NCI-H1105 treated with DMSO at 0.1 percent for 48 hours (cell line): ENCODE data around the gene PANK1.
A peak's percentile ranks its signal among the peaks of the same experiment; 100 is the strongest.

Experiments
- DNase-seq: peaks from one replicate; lab custom pipeline; 2025; lab: John Stamatoyannopoulos, UW

The PANK1 gene

DNA sequence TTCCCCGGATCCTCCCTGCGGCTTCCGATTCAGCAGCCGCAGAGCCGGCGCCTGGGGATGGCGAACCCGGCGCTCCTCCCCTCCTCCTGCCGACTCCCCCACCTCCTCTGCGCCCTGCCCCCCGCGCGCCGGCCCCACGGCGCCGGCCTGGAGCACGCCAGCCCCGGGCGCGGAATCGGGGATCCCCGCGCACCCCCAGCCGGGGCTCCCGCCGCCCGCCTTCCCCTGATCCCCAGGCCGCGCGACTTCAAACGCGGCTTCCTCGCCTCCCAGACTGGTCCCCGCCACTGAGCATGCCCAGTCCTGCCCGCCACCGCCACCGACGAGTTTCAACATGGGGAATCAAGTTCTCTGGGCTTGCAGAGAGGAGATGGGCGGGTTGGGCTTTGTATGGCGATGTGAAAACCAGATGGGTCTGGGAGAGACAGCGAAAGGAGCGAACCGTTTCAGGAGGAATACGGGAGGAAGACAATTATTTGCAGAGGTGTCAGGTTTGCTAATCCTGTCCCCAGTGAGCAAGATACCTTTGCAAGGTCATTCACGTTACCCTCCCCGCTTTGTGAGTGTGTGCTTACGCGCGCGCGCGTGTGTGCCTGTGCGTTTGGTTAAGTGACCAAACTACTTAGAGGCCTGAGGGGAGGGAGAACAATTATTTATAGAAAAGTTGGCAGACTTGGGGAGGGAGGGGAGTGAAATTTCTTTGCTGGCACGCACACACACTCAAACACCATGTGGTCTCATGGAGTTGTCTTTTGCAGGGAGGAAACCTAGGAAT, at the start of gene PANK1:
PANK1 (minus strand) TSS at position 276 of the 775 bp plus-strand sequence. CDS start 351 bp downstream, outside the sequence.
- DNase-seq: peak; percentile 77

DNA sequence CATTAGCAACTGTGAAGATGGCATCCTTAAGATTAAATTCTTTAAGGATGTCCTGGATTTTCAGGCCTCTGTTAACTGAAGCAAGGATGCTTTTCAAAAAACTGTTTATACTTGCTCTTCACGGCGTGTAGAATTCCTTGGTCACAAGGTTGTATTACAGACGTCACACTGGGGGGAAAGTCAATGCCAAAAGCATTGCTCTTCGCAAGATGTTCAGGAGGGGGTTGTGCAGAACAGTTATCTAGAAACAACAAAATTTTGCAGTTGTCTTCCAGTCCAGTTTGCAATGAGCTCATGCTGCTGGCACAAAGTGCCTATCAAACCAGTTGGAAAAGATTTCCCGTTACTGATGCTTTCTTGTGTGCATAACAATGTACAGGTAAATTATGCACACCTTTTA, 48.1 kb upstream of the PANK1 start:
- DNase-seq: no peak

DNA sequence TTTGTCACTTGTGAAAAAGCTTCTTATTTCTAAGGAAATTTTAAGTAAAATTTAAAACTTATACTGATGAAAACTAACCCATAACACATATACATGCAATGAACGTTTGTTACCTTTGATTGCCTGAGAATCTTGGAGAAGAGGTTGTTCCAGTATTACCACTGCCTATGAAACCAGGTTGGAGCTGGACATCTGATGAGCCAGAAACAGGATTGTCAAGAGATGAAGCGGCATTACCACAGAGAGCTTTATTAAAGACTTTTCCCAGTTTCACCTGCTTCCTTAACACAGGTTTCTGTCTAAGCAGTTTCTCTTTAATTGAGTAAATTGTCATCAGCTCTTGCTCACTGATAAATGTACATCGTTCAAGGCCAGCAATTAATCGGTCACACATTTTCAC, 47.4 kb upstream of the PANK1 start:
- no peak for DNase-seq

DNA sequence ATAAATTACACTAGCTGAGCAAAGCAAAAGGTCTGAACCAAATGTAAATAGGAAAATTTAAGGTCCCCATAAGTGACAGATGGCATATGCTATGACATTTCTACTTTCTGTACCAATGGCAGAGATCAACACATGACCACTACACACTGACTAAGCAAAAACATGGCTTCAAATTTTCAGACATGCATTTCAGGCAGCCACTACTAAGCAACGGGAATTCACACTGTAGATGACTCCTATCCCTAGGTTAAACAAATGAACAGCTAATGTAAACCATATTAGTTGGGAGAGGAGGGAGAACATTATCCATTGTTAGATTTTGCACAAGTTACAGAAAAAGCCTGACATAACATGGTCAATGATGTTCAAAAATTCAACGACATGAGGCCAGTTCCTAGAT, 45.0 kb upstream of the PANK1 start:
- no peak for DNase-seq

DNA sequence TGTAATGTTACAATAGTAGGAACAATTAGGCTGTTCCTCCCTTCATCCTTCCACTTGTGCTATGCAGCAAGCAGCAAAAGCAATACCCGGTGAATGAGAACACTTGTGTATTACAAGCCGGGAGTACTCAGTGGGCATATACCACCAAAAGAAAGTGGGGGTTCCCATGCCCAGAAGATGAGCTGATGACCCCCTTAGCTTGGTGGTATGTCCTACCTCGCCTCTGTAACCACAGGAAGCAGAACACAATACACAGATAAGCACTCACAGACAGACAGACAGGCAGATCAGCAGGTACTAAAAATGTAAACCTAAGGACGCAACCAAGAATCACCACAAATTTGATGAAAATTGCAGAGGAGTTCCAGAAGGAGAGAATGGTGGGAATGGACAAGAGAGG, 40.9 kb upstream of the PANK1 start:
- no peak for DNase-seq

DNA sequence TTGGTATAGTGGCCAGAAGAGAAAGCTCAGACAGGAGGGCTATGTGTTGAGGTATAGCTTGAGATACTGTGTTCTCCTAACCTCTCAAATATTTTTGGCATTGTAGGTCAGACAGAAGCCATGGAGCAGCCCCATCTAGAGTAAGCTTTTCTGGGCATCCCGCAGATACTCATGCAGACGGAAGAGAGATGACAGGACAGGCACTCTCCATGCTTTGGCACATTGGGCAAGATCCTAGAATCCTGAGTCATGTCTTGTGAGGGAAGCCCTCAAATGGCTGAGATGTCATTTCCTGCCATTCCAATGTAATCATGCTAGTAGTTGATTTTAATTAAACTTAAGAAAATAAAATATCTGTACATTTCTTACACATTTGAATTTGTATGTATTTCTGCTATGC, 39.6 kb upstream of the PANK1 start:
- no peak for DNase-seq

DNA sequence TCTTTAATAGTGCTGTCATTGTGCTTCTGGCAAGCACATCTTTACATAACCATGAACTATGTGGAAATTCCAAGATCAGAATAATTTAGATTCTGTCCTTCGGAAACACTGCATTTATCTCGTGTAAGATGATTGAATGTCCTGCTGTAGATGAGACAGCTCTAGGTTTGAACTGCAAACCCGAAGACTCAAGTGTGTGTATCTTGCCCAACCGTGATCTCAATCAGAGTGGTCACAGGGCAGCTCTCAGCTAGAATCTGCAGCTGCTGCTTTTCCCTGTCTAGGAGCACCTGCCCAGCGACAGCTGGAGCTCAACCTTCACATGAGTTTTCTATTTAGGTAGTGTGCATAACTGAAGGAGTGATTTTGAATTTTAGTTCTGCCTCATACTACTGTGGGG, 38.8 kb upstream of the PANK1 start:
- peak; percentile 21 for DNase-seq

DNA sequence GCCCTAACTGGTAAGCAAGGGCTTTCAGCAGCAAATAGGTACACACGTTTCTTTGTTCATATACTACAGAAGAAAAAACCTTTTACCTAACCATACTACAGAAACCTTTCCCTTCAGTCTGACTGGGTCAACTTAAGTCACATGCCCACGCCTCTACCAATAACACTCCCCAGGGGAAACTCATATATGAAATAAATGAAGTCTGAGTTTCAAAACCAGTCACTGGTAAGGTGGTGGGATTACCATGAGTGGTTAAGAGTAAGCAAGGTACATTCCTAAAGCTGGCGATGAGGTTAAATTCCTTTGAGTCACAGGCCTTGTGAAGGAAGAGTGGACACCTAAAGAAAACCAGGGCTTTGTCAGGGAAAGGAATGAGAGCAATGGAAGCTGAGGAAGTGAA, 34.9 kb upstream of the PANK1 start:
- DNase-seq: no peak

DNA sequence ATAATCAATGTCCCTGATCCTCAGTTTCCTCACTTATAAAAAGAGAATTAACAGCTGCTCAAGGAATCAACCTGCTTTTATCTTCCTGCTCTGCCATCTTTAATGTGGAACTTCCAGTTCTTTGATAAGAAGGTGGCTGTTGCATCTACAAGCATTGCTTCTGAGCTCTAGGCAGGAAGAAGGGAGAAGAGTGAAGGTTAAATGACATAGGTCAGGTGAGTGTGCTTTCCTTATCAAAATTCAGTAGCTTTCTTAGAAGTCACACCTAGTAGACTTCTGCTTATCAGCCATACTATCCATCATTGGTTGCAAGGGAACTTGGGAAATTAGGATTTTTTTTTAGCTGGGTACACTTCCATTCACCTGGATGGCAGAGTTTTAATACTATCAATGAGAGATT, 32.3 kb upstream of the PANK1 start:
- no peak for DNase-seq

DNA sequence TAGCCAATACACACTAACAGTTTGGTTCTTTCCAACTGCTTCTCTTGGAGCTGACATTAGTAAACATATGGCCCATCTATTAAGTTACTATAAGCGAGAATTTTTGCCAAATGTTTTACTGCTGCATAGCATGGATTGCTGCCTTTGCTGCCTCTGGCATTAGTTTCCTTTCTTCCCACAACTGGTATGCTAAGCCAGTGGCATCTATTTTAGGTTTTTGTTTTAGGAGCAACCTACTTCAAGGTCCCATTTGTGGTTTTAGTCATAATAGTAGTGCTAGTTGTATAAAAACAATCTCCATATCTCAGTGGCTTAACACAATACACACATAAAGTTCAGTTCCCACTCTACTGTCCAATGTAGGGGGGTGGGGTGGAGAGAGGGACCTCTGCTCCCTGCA, 25.9 kb upstream of the PANK1 start:
- no peak for DNase-seq

DNA sequence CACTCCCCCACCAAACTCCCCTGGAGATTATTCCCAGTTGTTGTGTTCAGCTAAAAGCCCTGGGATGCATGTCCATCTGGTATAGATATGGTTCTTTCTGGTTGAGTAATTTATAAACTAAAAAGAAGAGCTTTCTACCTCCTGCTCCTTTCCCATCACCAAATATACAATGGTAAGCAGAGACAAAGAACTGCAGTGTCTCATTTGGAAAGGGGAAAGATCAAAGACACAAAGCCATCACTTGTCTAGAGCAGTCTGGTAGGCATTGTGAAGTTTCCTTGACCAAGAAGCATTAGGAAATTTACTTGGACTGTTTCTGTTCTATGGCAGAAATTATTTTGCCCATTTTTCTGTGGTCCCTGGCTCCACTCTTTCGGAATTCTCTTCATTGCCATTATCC, 24.9 kb upstream of the PANK1 start:
- no peak for DNase-seq

DNA sequence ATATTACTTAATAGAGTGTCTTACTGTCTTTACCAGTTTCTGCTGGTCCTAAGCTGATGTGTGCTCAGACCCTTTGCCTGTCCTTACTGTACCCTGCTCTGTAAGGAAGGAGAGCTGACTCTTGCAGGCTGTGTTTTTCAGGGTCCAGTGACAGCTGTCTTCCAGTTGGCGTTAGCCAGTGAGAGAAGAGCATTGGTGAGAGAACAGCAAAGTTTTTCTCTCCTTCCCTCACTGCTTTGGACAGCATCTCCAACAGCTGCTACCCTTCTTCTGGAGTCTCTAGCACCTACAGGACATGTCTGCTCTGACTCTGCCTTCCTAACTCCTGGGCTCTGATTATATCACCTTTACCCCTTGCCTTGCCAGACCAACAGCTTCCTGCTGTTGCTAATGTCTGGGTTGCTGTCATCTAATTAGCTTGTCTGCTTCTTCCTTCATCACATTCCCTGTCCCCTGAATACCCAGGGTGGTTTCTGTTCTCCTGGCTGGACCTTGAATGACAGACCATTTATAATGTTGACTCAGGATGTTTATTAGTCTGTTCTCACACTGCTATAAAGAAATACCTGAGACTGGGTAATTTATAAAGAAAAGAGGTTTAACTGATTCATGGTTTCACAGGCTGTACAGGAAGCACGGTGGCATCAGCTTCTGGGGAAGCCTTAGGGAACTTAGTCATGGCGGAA, 23.5 kb upstream of the PANK1 start:
- DNase-seq: no peak

DNA sequence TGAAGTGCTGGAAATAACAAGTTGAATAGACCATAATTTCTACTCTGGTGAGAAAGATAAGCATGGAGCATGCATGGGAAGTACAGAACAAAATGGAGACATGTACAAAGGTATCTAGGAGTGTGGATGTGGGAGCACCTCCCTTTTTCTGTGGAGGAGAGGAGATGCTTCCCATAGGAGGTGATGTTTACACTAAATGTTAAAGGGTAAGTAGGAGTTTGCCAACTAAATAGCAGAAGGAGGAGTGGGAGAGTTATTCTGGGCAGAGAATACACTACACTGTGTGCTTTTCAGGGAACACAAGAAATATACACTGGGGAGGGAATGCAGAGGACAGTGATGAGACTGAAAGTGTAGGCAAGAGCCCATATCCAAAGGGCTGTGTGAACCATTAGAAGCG, 21.1 kb upstream of the PANK1 start:
- DNase-seq: no peak

DNA sequence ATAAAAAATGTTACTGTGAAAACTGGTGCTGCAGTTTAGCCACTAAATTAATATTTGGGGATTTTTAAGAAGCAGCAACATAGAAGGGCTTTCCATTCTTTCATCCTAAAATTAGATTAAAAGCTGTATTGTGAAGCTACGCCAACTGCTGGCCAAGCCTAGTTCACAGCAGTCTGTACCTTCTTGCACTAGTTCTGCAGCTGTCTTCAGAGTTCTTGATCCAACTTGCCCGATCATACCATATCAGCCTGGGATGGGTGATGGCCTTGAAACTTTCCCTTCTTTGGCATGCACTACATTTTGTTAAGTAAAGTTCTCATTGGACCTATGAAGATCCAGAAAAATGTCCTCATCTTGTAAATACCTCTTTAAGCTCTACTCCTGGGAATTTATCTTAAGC, 20.3 kb upstream of the PANK1 start:
- DNase-seq: no peak

DNA sequence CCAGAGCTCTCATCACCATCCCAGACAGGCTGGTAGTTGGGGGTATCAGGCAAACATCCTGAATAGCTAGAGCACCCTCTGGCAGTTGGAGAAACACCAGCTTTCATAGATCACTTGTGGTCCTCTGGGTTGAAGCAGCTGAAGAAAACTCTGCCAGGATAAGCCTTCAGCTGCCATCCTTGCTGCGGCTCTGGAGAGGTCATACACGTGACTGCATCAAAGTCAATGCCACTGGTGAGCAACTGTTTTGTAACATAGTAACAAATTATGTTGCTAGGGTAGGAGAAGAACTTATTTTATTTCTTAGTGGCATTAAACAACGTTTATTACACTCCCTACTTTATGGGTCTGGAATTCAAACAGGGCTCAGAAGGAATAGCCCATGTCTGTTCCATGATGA, 19.2 kb upstream of the PANK1 start:
- DNase-seq: no peak

DNA sequence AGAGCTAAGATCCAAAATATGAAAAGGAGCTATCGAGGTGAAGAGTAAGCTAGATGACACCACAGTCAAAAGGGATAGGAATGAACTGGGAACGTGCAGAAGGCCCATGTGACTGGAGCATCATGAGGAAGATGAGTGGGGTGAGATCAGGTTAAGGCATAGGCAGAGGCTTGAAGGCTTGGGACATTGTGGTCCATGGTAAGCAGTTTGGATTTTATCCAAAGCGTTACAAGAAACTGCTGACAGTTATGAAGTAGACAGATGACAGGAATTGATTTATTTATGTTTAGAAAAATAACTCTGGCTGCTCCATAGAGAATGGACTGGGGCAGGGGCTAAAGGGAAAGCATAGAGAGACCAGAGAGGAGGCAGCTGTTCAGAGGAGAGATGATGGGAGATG, 18.1 kb upstream of the PANK1 start:
- no peak for DNase-seq

DNA sequence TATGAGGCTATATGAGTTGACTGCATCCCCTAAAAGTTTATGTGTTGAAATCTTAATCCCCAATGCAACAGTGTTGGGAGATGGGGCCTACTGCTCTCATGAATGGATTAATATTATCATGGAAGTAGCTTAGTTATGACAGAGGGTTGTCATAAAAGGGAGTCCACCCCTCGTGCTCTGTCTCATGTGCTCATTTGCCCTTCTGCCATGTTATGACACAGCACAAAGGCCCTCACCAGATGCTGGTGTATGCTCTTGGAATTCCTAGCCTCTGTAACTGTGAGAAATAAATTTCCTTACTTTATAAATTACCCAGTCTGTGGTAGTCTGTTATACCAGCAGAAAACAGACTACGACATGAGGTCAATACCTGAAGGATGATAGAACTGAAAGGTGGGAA, 17.6 kb upstream of the PANK1 start:
- no peak for DNase-seq

DNA sequence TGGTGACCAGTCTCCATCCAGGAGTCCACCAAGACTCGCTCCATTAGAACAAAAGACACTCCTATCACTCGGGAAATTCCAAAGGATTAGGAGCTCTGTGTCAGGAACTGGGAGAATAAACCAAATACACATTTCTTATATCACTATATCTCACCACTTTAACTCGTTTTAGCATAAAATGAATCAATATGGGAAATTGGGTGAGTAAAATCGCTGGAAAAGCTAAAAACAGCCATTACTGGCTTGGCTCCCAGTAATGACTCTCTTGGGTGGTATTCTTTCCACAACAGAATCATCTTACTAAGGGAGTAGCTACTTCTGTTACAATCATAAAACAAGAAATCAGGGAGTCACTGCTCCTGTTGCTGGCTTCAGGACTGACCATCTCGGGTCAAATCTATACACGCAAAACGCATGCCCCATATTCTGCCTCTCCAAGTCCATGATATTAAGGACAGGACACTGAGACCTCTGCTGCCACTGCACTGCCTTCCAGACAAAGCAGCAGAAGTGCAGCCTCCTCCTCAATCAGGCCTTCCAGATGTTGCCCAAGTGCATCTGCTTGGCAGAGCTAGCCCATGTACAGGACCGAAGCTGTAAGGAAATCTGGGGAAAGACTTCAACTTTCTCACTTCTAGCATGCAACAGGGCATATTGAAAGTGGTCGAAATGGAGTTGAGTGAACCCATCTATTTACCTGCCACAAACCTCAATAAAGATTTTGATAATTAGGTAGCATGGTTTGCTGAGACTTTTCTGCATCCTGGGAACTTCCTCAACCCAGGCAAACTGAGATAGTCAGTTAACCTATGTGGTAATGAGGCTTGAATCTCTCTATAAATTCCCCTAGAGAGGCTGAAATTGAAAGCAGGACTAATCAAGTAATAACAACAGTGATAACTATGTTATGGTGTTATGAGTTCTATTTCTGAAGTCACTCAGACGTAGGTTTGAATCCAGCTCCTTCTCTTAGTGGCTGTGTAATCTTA, 14.4 kb upstream of the PANK1 start:
- DNase-seq: no peak

DNA sequence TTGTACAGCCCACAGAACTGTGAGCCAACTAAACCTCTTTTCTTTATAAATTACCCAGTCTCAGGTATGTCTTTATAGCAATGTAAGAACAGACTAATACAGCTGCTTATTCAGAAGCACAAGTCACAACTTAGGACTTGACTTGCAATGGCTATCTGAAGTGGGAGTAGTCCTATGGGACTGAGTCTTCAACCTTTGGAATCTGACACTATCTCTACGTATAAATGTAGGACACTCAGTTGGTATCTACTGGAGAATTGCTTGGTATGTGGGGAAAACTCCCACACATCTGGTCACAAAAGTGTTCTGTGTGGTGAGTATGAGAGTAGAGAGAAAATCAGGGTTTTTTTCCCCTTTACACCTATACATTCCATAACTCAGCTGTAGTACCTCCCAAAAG, 12.3 kb upstream of the PANK1 start:
- DNase-seq: no peak

DNA sequence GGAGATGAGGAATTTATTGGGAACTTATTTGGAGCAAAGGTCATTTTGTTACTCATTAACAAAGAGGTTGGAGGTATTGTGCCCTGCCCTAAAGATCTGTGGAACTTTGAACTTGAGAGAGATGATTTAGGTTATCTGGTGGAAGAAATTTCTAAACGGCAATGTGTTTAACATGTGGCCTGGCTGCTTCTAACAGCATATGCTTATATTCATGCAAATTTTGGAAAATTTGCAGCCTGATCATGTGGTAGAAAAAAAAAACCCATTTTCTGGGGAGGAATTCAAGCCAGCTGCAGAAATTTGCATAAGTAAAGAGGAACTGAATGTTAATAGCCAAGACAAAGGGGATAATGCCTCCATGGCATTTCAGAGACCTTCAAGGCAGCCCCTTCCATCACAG, 10.7 kb upstream of the PANK1 start:
- no peak for DNase-seq

DNA sequence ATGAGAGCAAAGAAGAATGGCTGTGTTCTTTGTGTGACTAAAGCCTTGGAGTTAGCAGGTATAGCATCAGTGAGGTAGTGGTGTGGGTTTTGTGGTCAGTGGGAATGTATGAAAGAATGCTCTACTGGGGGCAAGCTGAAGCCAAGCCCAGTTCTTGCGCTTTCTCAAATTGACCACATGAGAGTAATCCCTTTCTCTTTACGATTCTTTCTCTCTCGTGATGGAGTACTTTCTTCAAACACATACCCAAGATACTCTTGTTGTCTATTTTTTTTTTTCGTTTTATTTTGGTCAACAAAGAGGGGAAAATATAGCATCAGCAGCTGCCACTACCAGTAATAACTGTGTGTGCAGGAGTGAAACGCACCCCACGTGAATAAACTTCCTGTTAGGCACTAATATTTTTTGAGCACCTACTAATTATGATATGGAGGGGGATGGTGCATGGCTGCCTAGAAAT, 8.4 kb upstream of the PANK1 start:
- DNase-seq: no peak

DNA sequence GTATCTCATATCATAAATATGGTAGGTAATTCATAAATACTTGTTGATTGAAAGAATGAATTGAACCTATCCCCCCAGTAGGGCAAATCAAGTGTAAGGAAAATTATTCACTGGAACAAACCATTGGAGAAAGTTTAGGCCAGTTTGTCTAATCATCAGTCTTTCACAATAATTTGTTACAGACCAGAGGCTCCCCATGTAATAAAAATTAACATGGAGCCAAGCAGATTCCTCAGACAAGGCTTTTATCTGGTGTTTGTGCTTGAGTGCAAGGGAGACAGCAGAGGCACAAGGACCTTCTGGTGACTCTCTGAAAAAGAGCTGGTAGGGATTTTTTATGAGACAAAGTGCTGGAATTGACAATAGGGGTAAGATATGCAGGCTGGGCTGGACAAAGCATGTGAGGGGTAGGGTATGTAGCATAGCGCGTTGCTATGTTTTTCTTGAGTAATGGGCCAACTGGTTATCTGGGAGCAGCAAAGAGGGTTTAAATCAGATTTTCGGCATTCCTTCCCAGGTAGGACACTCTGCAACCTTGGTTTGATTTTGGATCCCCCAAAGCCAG, 7.8 kb upstream of the PANK1 start:
- DNase-seq: no peak
